Hepatocyte (in vitro differentiated cells): ENCODE measurements around the gene CAMKMT. TPM values are rescaled to one million over a fixed set of nuclear protein-coding genes. Genes with fewer than 3 reads are reported as not detected.

Experiments used
- DNase-seq: peaks from one replicate; pipeline ENCODE4 v3.0.0-alpha.2; 2016; ENCODE audit warnings: low spot score
- H2AFZ ChIP-seq: fragments of 200-600 bp; sonication (generic); 2 replicates; pipeline ENCODE4 v1.6.0; 2016; ENCODE audit warnings: antibody characterized with exemption, mild to moderate bottlenecking
- H3K27ac ChIP-seq: fragments of 200-600 bp; sonication (generic); 2 replicates; pipeline ENCODE4 v1.5.1; 2016; ENCODE audit warnings: mild to moderate bottlenecking
- H3K27me3 ChIP-seq: fragments of 200-600 bp; sonication (generic); 2 replicates; pipeline ENCODE4 v1.6.1; 2016
- H3K36me3 ChIP-seq: fragments of 200-600 bp; sonication (generic); replicated peaks from 2 replicates; pipeline ENCODE4 v1.5.1; 2016; ENCODE audit warnings: low read depth; ENCODE audit not compliant: insufficient read depth
- H3K4me1 ChIP-seq: fragments of 200-600 bp; sonication (generic); 2 replicates; pipeline ENCODE4 v1.5.1; 2016; ENCODE audit warnings: mild to moderate bottlenecking, moderate library complexity; ENCODE audit not compliant: insufficient read depth
- H3K4me2 ChIP-seq: fragments of 200-600 bp; sonication (generic); 2 replicates; pipeline ENCODE4 v1.6.0; 2016
- H3K4me3 ChIP-seq: fragments of 200-600 bp; sonication (generic); 2 replicates; pipeline ENCODE4 v1.5.1; 2016; ENCODE audit warnings: mild to moderate bottlenecking
- H3K79me2 ChIP-seq: fragments of 200-600 bp; sonication (generic); 2 replicates; pipeline ENCODE4 v1.6.0; 2017; ENCODE audit warnings: mild to moderate bottlenecking
- H3K9me2 ChIP-seq: fragments of 200-600 bp; sonication (generic); replicated peaks from 2 replicates; pipeline ENCODE4 v1.6.0; 2017; ENCODE audit warnings: mild to moderate bottlenecking; ENCODE audit not compliant: insufficient read depth
- H3K9me3 ChIP-seq: fragments of 200-600 bp; sonication (generic); 2 replicates; pipeline ENCODE4 v1.5.1; 2016; ENCODE audit warnings: low read depth, mild to moderate bottlenecking
- H4K20me1 ChIP-seq: fragments of 200-600 bp; sonication (generic); 2 replicates; pipeline ENCODE4 v1.6.0; 2016; ENCODE audit warnings: mild to moderate bottlenecking; ENCODE audit not compliant: insufficient read depth, poor library complexity, severe bottlenecking
- CTCF ChIP-seq: fragments of 200-600 bp; sonication (generic); IDR thresholded peaks from 2 replicates; pipeline ENCODE4 v1.5.1; 2016; ENCODE audit warnings: antibody characterized with exemption, mild to moderate bottlenecking; ENCODE audit not compliant: poor library complexity
- EZH2 ChIP-seq: fragments of 200-600 bp; sonication (generic); IDR thresholded peaks from 2 replicates; pipeline ENCODE4 v1.6.1; 2016; ENCODE audit warnings: antibody characterized with exemption, mild to moderate bottlenecking, borderline replicate concordance
- EZH2phosphoT487 ChIP-seq: fragments of 200-600 bp; sonication (generic); IDR thresholded peaks from one replicate; pipeline ENCODE4 v1.6.1; 2018; ENCODE audit warnings: antibody characterized with exemption, mild to moderate bottlenecking, low read depth, moderate library complexity; ENCODE audit not compliant: unreplicated experiment, severe bottlenecking
- WGBS: methylation state at CpG from one replicate; pipeline ENCODE4 v1.1.6; 2016; ENCODE audit warnings: low lambda C conversion rate; ENCODE audit errors: missing lambda C conversion rate; 5-methylcytosine and 5-hydroxymethylcytosine counted together
- polyA plus RNA-seq: library from polyadenylated mRNA; unstranded; fragments of >200 nt; fragmentation: Nextera tagmentation; extraction: Ambion mirVana; gene quantifications from 2 replicates; pipeline ENCODE4 v1.2.1, GENCODE V29; 2016
- total RNA-seq: library from RNA; depleted of rRNA; stranded (reverse); fragments of >200 nt; gene quantifications from 2 replicates; pipeline ENCODE4 v1.2.3, GENCODE V29; 2014

The CAMKMT gene
- total and polyA plus RNA-seq, 2 experiments from 2014 or later = 10.3 to 12.7 TPM

- no peaks in the 10 kb centered on the region for H3K9me2 ChIP-seq
- DNase-seq = no peak
- no peak overlapping the region for H3K4me2 ChIP-seq
- no peak overlapping the region for H2AFZ ChIP-seq
- no peaks in the 10 kb centered on the region for H4K20me1 ChIP-seq
- WGBS = 84% methylated on average over 2 of the region's 2 CpGs
- H3K4me1 ChIP-seq = no peaks in the 10 kb centered on the region
- H3K9me3 ChIP-seq = no peaks in the 10 kb centered on the region
- H3K36me3 ChIP-seq = no peaks in the 10 kb centered on the region
- H3K27ac ChIP-seq = no peak overlapping the region
- TF ChIP-seq EZH2 = no peak
- no peak overlapping the region for H3K4me3 ChIP-seq
- H3K79me2 ChIP-seq = no peaks in the 10 kb centered on the region
- peaks cover 4% of the 10 kb centered on the region for H3K27me3 ChIP-seq
Observed at GRCh38 chr2:44671276-44671675, 309.5 kb downstream of the CAMKMT start.

- H3K9me2 ChIP-seq = no peaks in the 10 kb centered on the region
- no peaks in the 10 kb centered on the region for H4K20me1 ChIP-seq
- H3K36me3 ChIP-seq = no peaks in the 10 kb centered on the region
- H2AFZ ChIP-seq = no peak overlapping the region
- H3K27ac ChIP-seq = no peak overlapping the region
- no peaks in the 10 kb centered on the region for H3K9me3 ChIP-seq
- WGBS = 90% methylated on average over 5 of the region's 5 CpGs
- TF ChIP-seq CTCF = no peak
- no peak for TF ChIP-seq EZH2phosphoT487
- TF ChIP-seq EZH2 = no peak
- H3K4me1 ChIP-seq = no peaks in the 10 kb centered on the region
- DNase-seq = no peak
- no peaks in the 10 kb centered on the region for H3K79me2 ChIP-seq
- no peak overlapping the region for H3K4me2 ChIP-seq
- H3K27me3 ChIP-seq = peaks cover 4% of the 10 kb centered on the region
- H3K4me3 ChIP-seq = no peak overlapping the region
Observed at GRCh38 chr2:44671916-44672315, 310.2 kb downstream of the CAMKMT start.

GRCh38 chr2:44672431-44672830, 310.7 kb downstream of the CAMKMT start:
- 83% methylated on average over 1 of the region's 1 CpG for WGBS
- H3K27ac ChIP-seq = no peak overlapping the region

GRCh38 chr2:44674473-44675284, 312.9 kb downstream of the CAMKMT start:
- no peaks in the 10 kb centered on the region for H3K4me1 ChIP-seq
- H4K20me1 ChIP-seq = no peaks in the 10 kb centered on the region
- no peak overlapping the region for H2AFZ ChIP-seq
- no peaks in the 10 kb centered on the region for H3K9me2 ChIP-seq
- H3K27ac ChIP-seq = no peak overlapping the region
- no peaks in the 10 kb centered on the region for H3K9me3 ChIP-seq
- H3K79me2 ChIP-seq = no peaks in the 10 kb centered on the region
- H3K4me2 ChIP-seq = no peak overlapping the region
- 26% methylated on average over 4 of the region's 4 CpGs for WGBS
- no peaks in the 10 kb centered on the region for H3K36me3 ChIP-seq
- no peak overlapping the region for H3K4me3 ChIP-seq
- H3K27me3 ChIP-seq = peaks cover 4% of the 10 kb centered on the region
- no peak for DNase-seq
- TF ChIP-seq CTCF = no peak
- TF ChIP-seq EZH2 = no peak
- TF ChIP-seq EZH2phosphoT487 = no peak

More at GRCh38 chr2:44672431-44672830, 310.7 kb downstream of the CAMKMT start:
- DNase-seq = no peak
- Histone ChIP-seq H3K36me3 (no peaks in the 10 kb centered on the region), H3K27me3 (peaks cover 4% of the 10 kb centered on the region), H3K79me2 (no peaks in the 10 kb centered on the region), H3K4me1 (no peaks in the 10 kb centered on the region), H2AFZ (no peak overlapping the region), H3K4me3 (no peak overlapping the region), H4K20me1 (no peaks in the 10 kb centered on the region), H3K9me3 (no peaks in the 10 kb centered on the region), H3K9me2 (no peaks in the 10 kb centered on the region), H3K4me2 (no peak overlapping the region)
- TF ChIP-seq EZH2phosphoT487 = no peak
- no peak for TF ChIP-seq EZH2
